Measurements from ENCODE around the gene IMMP2L.

- TF ChIP-seq ZFP37 (CRISPR knock-in tag; IDR thresholded peaks at IDR 0.05; ENCODE audit: borderline replicate concordance) (no peak), MNT (IDR thresholded peaks at IDR 0.05) (no peak), AHR (CRISPR knock-in tag; IDR thresholded peaks at IDR 0.05) (no peak), CHCHD3 (CRISPR knock-in tag; IDR thresholded peaks at IDR 0.05) (no peak), PHF8 (CRISPR knock-in tag; IDR thresholded peaks at IDR 0.05) (no peak), CHD2 (IDR thresholded peaks at IDR 0.05; ENCODE audit: low read depth, low read length) (no peak), RFX5 (IDR thresholded peaks at IDR 0.05; ENCODE audit: low read depth, low read length) (no peak), ZNF256 (CRISPR knock-in tag; conservative IDR thresholded peaks at IDR 0.05) (no peak), POLR2AphosphoS2 (IDR thresholded peaks at IDR 0.05; ENCODE audit: low read depth, low read length) (no peak), TAF1 (CRISPR knock-in tag; IDR thresholded peaks at IDR 0.05) (no peak), ZMYM4 (CRISPR knock-in tag; IDR thresholded peaks at IDR 0.05) (no peak), ZNF644 (CRISPR knock-in tag; IDR thresholded peaks at IDR 0.05; ENCODE audit: low read depth) (no peak), NFIB (CRISPR knock-in tag; IDR thresholded peaks at IDR 0.05; ENCODE audit: borderline replicate concordance) (no peak), YY1 (IDR thresholded peaks at IDR 0.05; ENCODE audit: insufficient read depth, insufficient replicate concordance, low read depth, low read length) (no peak)
Measured at GRCh38 chr7:111346219-111346618, 216.1 kb downstream of the IMMP2L start.

Data from HepG2 (cell line).